Gastroesophageal sphincter (tissue), 3 donors: Measurements from ENCODE around the gene KCNQ1OT1.

Source experiments
- CTCF ChIP-seq, 4 experiments: fragments of 200-600 bp in 2 of 4; fragments of 450-650 bp in 2 of 4; sonication (generic) in 1 of 4; IDR thresholded peaks; one replicate each; pipeline ENCODE4 v1.5.1; 2017 to 2019; ENCODE audit warnings: antibody characterized with exemption in 4 of 4, mild to moderate bottlenecking in 2 of 4, moderate library complexity in 2 of 4
- POLR2A ChIP-seq, 2 donors: fragments of 450-650 bp; IDR thresholded peaks; one replicate each; pipeline ENCODE4 v1.6.1; 2017; ENCODE audit warnings: antibody characterized with exemption in 2 of 2, mild to moderate bottlenecking in 2 of 2, moderate library complexity in 1 of 2
- POLR2AphosphoS5 ChIP-seq: sonication (generic); formaldehyde crosslinking; IDR thresholded peaks from one replicate; pipeline ENCODE4 v1.6.1; 2017; ENCODE audit warnings: antibody characterized with exemption

GRCh38 chr11:2565447-2566222 lies 134.2 kb downstream of the KCNQ1OT1 start:
- no peak for TF ChIP-seq CTCF (IDR thresholded peaks at IDR 0.05)
- TF ChIP-seq POLR2AphosphoS5: no peak
- TF ChIP-seq POLR2A (IDR thresholded peaks at IDR 0.05): no peak
